Measurements from ENCODE around the gene TIMMDC1. TPM values are rescaled to one million over a fixed set of nuclear protein-coding genes. Genes with fewer than 3 reads are reported as not detected.
"Not testable (repeated sequence)": the region's sequence is repeated elsewhere in the genome, so short reads cannot be mapped to it uniquely, and the experiment has no call there.

TIMMDC1 gene
- total RNA-seq, 1 donor from 2014 or later, result 28.2 TPM

DNA sequence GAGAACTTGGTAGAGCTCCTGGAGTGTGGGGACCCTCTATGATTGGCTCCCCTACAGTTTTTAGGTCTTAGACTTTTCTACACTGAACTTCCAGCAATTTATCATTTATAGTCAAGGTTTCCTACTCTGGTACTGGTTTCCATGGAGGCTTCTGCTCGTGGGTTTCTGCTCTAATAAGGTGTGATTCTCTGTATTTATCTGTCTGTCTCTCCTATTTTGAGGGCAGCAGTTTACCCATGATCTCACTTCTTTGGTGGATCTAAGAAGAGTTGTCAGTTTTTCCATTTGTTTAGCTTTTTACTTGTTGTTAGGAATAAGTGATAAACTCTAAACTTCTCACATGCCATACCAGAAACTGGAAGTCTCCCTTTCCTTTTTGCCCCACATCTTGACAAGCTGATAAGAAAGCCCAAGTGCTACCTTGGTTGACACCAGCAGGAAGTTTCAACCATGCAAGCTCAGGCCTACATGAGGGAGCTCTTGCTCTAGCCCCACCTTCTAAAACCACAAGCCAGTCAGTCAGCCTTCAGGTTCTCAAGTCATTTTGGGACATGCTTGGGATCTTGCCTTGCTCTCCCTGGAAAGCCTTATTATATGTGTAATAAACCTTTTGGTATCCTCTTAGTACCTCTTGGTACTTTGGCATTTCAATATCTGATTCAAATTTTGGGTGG, 10.0 kb downstream of the TIMMDC1 start:
- no peak for DNase-seq (ENCODE audit: low read depth in 2 of 2)

DNA sequence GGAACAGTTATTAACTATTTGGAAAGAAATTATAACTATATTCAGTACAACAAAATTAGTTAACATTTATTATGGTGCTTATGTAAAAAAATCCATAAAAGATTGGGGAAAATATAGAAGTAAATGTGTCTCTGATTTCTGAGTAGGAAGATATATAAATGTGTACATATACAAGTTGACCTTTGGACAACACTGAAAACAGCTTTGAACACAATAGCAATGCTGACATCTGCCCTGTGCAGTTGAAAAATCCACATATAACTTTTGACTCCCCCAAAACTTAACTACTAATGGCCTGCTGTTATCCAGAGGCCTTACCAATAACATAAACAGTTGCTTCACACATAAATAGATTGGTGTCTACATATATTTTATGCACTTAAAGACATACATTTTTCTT, 12.3 kb downstream of the TIMMDC1 start:
- DNase-seq (ENCODE audit: low read depth in 2 of 2), result no peak

DNA sequence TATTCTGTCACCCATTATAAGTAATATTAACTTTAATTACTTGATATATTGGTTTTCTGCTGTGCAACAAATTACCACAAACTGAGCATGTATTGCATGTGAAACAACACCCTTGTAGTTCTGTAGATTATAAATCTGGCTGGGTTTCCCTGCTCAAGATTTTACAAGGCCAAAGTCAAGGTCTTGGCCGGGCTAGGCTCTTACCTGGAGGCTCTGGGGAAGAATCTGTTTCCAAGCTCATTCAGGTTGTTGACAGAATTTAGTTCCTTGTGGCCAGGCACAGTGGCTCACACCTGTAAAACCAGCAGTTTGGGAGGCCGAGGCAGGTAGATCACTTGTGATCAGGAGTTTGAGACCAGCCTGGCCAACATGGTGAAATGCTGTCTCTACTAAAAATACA, 16.3 kb downstream of the TIMMDC1 start:
- no peak for DNase-seq (ENCODE audit: low read depth in 2 of 2)

DNA sequence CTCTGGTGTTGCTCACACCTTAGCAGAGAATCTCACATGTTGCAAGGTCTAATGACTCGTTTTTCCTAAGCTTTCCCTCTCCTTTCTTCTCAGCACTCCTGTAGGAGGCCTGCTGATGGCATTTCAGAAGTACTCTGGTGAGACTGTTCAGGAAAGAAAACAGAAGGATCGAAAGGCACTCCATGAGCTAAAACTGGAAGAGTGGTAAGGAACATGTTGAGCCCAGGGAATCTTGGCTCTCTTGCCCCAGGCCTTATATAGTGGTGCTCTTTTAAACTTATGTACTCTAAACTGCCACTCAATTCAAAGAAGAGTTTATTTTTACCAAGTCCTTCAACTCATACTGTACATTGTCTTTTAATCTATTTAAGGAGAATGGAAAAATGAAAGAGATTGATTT, 18.8 kb downstream of the TIMMDC1 start:
- no peak for DNase-seq (ENCODE audit: low read depth in 2 of 2)

DNA sequence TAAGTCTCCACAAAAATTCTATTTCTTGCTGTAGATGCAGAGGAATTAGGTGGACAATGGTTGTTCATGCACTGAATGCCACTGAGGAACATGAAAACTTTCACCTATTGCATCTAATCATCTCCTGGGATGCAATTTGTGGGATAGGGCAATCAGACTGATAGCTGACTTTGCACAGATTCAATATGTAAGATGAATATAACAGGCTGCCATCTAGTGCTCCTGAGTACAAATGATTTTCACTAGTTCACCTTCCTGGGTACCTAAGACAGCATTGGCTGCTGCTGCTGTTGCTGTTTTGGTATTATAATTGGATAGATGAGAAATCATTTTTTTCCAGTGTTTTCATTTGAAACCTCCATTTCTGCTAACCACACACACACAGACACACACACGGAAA, 19.7 kb downstream of the TIMMDC1 start:
- DNase-seq (ENCODE audit: low read depth in 2 of 2), result no peak

DNA sequence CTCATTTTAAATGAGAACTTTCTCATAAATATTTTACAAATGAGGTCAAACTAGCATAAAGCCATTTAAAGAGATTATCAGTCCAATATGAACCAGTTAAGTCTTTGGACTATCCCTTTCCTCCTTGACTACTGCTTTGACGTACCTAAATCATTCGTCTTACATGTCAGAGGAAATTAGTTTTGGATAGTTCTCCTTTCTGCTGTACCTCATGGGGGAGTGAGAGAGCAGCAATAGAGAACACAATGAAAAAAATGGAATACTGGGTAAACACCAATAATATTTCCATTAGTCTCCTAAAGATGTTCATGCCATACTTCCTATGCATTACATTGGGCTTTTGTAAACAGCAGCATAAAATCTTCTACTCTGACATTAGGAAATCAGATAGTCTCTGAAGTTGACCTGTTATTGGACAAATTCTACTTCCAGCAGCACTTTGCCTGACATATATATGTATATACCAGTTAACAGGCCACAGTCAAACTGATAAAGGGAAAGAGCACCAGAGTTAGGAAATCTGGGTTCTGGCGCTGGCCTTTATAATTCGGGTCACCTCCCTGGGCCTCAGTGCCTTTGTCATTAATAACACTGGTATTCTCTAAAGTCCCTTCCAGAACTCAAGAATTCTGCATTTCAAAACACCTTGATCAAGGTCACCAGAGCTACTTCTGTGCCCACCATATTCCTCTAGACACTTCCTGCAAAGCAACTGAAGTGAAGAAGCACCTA, 26.8 kb downstream of the TIMMDC1 start:
- DNase-seq (ENCODE audit: low read depth in 2 of 2), result peak; percentile 53 to 57

DNA sequence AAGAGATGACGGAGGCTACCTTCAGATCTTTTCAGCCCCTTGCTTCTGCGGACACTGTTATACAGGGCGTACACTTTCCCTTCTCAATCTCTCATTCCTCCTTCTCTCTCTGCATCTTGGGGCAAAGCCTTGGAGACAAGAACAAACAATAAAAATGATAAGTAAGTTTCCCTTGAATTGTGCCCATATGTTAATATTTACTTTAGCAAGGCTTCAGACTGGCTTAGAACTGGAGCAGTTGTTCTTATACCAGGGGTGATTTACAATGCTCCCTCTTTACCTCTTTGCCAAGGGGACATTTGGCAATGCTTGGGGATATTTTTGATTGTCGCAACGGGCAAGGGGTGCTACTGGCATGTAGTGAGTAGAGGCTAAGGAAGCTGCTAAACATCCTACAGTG, 29.4 kb downstream of the TIMMDC1 start:
- DNase-seq (ENCODE audit: low read depth in 2 of 2), result no peak

DNA sequence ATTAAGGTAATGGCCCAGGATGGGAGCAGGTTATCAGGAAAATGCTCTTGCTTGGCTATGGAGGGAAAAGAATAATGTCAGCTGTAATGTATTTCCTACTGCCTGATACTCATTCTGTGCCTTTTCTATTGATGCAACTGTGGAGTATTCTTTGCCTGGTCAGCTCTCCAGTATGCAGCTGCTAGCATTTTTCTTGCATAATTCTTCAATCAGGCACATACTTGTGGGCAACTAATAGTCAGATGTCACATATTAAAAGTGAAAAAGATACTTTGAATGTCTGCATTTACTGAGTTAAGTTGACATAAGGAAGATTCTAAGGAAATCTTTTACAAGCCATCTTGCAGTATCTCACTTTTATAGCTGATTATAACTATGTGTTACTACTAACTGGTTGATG, 31.5 kb downstream of the TIMMDC1 start:
- DNase-seq (ENCODE audit: low read depth in 2 of 2), result no peak

DNA sequence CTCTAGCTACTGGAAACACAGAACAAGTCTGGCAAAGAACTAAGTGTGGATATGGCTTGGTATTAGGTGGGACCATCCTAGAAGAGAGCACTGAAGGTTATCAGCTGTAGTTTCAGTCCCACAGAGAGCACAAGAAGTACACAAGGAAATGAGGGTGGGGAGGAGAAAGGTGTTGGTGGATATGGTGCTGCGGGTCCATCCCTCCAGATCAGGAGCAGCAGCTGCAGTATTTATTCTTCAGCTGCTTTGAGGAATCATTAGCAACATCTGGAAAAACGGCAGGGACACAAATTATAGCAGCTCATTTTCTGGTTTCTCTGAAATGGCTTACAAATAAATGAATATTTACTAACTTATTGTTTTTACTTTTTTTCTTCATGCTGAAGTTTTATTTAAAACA, 32.1 kb downstream of the TIMMDC1 start:
- no peak for DNase-seq (ENCODE audit: low read depth in 2 of 2)

DNA sequence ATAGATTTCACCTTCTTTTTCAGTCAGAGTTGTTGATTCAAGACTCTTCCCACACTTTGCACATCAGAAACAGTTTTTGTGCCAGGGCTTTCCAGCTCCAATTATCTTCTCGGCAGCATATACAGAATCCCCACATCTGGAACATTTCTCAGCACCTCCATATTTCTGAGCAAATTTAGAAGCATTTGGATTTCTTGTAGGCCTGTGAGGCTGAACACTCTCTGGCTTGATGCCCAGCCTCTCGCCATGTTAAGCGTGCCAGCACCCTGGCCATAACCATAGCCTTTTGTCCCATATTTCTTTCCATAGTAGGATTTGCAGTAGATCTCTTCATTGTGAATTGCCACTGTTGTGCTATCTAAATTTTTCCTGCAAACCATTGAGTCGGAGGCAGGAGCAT, 32.8 kb downstream of the TIMMDC1 start:
- DNase-seq (ENCODE audit: low read depth in 2 of 2), result no peak

DNA sequence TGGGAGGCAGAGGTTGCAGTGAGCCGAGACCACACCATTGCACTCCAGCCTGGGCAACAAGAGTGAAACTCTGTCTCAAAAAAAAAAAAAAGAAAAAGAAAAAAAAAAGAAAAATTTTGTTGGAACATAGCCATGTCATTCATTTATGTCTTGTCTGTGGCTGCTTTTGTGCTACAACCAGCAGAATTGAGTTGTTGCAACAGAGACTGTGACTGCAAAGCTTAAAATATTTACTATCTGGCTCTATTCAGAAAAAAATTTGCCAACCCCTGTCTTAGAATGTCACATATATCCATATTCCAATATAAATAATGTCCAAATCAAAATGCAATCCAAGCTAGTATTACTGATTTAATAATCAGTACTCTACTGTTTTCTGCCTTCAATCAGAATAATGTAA, 35.9 kb downstream of the TIMMDC1 start:
- peak in 1 of 2 donors; percentile 18 for DNase-seq (ENCODE audit: low read depth in 2 of 2)

DNA sequence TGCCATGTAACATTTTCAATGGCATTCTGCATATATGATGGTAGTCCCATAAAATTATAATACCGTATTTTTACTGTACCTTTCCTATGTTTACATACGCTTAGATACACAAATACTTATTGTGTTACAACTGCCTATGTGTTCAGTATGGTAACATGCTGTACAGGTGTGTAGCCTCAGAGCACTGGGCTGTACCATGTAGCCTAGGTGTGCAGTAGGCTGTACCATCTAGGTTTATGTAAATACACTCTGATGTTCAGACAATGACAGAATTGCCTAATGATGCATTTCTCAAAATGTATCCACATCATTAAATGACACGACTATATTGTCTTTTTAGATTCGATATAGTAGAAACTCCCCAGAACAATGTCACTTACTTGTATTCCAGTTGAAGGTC, 38.4 kb downstream of the TIMMDC1 start:
- DNase-seq (ENCODE audit: low read depth in 2 of 2), result no peak

DNA sequence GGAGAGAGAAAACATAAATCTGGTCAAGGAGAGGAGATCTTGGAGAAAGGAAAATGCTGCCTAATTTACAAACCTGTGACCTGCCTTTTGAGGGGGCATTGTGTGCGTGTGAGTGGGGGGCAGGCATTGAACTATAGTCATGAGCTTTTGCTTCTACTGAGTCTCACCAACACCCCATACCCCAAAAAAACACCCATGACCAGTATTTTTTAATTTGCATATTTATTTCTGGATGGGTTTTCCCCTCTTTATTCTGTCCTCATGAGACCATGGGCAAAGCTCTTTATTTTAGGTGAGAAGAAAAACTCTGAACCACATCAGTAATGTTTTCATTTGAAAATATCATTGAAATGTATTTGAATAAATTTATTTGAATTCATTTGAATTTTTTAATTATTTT, 40.4 kb downstream of the TIMMDC1 start:
- no peak for DNase-seq (ENCODE audit: low read depth in 2 of 2)

DNA sequence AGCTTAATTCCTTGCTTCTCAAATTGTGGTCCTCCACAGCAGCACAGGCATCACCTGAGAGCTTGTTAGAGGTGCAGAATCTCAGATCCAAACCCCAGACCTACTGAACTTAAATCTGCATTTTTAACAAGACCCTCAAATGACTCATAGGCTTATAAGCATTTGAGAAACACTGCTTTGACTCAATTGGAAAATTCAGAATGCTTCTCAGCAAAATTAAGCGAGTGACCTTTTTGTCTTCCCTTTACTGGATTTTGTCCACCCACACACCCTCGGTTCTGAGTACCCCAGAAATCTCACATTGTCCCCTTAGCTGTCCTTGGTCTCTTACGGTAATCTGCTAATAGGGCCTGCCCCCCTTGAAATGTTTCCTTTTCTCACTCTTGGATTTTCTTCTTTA, 43.2 kb downstream of the TIMMDC1 start:
- DNase-seq (ENCODE audit: low read depth in 2 of 2), result no peak

DNA sequence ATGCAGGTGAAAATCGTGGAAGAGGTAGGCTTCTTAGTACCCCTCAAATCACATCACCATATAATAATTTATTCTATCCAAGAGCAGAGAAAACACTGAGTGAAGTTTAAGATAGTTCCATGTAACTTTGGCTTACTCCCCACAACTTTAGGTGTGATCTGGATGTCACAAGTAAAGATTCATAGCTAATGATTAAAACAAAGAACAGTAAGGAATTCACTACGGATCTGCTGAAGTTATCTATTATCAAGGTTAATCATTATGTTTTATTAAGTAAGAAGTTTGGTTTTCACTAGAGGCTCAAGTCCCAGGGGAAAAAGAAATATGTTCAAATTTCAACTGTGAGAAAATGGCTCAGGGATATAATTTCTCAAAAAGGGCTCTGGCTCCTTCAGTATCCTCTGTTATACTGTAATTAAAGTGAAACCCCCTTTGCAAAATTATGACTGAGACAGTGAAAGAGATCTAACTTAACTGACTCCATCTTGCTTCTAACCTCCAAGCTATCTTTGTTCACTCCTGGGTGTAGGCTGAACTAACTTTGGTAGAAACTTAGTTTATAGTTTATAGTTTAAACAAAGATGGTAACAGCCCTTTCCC, 43.9 kb downstream of the TIMMDC1 start:
- no peak for DNase-seq (ENCODE audit: low read depth in 2 of 2)

DNA sequence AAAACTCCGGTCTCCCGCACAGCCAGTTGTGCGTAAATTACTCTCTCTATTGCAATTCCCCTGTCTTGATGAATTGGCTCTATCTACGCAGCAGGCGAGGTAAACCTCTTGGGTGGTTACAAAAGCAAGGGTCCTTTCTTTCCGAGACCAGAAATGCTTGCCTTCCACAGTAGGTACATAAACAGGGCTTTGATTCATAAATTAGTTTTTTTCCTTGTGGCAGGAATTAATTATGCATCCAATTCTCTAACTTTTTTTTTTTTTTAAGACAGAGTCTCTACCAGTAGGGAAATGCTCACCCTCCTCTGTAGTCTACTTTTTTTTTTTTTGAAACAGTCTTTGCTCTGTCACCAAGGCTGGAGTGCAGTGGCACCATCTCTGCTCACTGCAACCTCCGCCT, 44.8 kb downstream of the TIMMDC1 start:
- no peak for DNase-seq (ENCODE audit: low read depth in 2 of 2)

DNA sequence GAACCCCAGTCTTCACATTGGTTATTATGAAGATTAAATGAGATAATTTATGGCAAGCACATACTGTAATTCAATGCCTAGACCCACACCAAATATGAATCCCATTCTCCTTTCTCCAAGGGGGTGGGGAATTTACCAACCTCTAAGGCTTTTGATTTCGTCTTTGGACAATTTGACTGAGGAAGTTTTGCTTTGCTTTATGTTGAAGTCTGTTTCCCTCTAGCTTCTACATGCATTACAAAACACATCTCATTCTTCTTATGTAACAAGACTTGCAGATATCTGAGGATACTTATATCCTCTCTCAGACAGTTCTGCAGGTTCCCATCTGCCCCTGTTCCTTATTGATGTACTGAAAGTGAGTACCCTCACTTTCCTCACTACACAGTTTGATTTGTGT, 48.9 kb downstream of the TIMMDC1 start:
- no peak for DNase-seq (ENCODE audit: low read depth in 2 of 2)

DNA sequence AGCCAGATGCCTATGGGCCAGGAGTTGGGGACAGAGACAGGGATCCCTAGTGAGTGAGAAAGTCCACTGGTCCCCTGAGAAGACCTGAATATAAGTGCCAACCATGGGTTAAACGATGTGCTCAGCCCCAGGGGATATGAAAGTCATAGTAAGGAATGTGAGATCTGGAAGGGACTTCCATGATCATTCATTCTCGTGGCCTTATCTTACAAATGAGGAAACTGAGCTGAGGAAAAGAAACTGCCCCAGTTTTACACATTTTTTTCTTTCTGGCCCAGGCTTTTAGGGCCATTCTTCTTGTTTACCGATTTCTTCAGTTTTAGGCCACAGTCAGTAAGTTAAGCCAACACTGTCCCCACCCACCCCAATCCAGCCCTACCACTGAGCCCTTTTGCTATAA, 50.0 kb downstream of the TIMMDC1 start:
- DNase-seq (ENCODE audit: low read depth in 2 of 2), result no peak

DNA sequence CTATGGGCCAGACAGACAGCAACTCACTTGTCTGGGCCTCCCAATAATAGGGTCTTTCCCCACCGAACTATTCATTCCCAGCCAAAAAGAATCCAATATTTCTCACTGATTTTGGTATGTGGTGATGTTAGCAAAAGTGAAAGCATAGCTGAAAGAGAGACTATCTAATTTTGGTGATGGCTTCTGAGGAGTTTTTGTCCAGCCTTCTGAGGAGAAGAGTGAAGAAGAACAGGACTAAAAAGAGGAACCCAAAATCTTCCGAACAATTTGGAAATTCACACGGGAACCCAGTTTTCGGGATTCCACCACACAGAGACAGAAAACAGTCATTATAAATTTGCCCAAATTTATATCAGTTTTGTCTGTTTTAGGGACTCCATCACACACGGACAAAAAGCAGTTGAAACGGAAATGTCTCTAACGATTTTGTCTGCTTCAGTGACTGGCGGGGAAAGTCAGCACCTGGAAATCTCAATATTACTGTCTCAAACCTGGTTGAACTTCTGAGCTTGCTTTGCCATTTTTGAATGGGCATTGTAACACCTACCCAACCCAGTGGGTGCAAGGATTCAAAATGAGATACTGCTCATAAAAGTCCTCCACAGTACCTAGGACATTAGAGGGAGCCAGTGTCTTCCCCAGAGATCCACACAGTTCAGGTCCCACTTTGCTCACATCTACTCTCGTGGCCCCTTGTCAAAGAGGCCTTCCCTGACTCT, 52.0 kb downstream of the TIMMDC1 start:
- no peak for DNase-seq (ENCODE audit: low read depth in 2 of 2)

DNA sequence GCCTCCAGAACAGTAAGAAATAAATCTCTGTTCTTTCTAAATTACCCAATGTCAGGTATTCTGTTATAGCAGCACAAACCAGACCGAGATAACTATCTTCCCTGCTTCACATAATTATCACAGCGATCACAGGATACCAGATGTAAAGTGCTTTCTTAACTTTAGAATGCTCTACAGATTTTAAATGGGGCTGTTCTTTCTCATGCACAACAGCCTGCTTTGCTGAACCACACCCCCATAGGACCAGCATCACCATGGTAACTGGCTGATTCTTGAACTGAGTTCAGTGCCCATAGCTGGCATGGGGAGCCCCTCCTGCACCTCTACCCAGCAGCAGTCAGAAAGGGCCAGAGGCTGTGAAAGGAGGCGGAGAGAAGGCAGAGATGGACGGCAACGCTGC, 53.3 kb downstream of the TIMMDC1 start:
- no peak for DNase-seq (ENCODE audit: low read depth in 2 of 2)

DNA sequence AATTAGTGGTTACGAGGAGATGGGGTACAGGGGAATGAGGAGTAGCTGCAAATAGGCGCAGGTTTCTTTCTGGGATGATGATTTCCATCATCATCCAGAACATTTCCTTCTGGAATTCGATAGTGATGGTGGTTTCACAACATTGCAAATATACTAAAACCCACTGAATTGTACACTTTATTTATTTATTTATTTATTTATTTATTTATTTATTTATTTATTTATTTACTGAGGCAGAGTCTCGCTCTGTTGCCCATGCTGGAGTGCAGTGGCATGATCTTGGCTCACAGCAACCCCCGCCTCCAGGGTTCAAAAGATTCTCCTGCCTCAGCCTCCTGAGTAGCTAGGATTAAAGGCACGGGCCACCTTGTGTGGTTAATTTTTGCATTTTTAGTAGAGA, 54.6 kb downstream of the TIMMDC1 start:
- not testable (repeated sequence) for DNase-seq (ENCODE audit: low read depth in 2 of 2)

DNA sequence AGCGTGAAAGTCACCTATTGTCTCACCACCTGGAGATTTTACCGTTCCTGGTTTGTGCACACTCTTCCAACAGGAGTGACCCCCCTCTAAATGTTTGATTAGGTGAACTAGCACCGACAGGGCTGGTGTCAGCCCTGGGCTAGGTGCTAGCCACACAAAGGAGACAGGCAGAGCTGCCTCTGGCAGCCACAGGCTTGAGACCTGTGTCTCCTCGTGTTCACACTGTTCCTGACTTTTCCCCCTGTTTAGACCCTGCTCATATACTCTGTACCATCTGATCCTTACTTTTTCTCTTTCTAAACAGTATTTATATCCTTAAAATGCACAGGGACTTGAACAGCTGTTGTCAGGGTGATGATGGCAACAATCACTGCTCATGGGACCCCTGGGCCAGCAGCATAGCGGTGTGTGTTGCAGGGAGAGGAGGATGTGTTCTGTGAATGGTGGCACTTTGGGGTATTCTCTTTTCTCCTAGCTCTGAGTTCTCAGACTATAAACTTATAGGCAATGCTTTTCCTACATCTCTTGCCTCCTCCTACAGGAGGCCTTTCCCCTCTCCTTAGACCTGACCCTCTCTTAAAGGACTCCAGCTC, 55.6 kb downstream of the TIMMDC1 start:
- DNase-seq (ENCODE audit: low read depth in 2 of 2), result no peak
